NCI-H345 treated with DMSO at 0.1 percent for 48 hours (cell line): ENCODE measurements around the gene PTCH1.
A peak's percentile ranks its signal among the peaks of the same experiment; 100 is the strongest.

Experiments
- DNase-seq: peaks from one replicate; lab custom pipeline; 2025; ENCODE audit not compliant: unreplicated experiment; lab: John Stamatoyannopoulos, UW

PTCH1 gene

DNA sequence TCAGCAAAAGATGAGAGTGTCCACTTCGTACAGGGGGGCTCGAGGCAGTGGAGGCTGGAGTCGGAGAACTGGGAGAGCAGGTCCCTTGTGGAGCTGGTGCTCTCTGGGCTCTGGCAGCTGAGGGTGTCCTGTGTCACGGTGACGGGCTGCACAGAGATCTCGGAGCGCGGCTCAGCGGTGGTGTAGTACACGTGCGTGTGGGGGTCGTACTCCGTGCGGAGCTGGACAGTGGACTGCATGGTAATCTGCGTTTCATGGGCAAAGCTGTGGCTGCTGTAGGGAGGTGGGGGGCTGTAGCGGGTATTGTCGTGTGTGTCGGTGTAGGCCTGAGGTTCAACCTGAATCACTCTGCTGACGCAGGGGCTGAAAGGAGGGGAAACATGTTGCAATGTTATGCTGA, 48.0 kb downstream of the PTCH1 start:
- DNase-seq: no peak

DNA sequence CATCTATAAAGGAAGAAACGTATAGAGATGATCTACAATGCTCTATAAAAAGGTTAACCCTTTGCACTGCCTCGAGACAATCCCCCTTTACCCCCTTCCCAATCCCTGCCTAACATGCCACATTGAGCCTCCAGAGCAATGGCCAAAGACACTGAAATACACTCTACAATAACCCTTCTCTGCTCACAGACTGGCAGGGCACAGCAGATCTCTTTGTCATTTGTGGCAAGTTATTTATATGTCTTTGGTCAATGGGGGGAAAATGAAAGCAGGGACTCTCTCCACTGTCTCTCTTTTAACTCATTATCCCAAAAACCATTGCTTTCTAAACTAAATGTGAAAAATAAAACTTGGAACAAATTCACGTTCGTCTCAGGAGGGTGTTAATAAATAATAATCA, 51.7 kb downstream of the PTCH1 start:
- no peak for DNase-seq

DNA sequence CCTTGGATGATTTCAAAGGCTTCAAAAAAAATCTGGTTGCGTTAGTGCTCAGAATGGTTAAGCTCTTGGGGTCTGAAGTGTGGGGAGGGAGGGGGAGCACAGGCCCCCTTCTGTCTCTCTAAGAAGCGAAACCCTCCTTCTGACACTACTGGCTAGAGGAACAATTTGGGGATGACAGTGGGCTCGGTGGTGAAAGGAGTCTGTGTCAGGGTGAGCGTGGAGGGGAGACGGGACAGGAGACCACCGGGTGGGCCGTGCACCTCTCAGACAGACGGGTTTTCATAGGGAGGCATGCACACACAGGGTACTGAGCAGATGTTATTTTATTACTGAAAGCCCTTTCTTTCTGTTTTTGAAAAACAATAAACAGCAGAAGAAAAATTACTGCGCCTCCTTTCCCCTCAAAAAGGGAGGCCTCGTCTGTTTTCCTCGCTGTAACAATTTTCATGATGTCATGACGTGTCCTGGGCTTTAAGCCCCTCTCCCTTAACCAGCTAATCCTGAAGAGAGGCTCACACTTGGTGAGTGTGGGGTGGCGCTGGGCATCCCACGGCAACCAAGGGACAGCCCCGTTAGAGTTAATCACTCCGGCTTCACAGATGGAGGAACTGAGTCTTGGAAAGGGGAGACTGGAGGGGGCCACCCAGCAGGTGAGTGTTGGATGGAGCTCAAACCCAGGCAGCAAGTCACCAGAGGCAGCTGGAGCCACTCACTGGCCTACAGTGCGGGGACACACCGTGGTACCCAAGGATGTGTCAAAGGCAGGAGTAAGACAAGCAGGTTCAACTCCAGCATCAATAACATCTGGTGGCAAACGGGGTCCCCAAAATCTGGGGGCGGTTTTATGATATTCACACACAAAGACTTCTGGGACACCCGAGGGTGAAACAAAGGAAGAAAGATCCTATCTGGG, 53.4 kb downstream of the PTCH1 start:
- no peak for DNase-seq

DNA sequence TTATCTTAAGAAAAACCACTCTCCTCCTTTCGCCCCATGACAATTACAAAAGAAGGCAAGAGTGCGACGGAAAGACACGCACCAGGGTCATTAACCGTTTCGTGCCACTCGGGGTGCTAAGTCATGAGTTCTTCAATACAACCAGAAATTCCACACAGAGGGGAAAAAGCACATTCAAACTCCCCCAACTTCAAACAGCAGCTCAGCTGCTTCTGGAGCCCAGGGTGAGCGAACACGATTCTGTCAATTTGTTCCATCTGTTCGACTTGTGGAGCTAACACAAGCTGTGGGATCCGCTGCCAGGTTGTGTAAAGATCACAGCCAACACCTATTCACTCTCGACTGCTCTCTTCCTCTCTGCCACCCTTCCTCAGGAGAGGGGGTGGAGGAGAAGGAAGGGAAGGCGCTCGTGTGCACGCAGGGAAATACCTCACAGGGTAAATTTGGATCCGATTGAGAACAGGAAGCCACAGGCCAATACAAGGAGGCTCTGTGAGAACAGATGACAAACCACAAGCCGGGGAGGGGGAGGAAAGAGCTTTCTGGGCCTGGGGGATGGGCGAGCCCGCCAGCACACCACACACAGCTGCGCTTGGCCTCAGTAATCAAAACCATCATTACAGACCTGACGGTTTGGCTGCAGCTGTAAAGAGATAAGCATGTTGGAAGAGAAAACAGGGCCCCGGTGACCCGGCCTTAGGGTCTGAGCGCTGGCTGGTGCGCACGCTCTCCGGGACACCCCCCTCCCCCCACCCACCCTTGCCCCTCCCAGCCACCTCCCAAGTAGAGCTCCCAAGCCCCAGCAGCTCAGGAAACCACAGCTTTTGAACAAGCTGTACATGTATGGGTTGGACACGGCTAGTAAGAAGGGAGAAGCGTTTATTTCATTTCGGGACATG, 54.3 kb downstream of the PTCH1 start:
- DNase-seq: no peak

DNA sequence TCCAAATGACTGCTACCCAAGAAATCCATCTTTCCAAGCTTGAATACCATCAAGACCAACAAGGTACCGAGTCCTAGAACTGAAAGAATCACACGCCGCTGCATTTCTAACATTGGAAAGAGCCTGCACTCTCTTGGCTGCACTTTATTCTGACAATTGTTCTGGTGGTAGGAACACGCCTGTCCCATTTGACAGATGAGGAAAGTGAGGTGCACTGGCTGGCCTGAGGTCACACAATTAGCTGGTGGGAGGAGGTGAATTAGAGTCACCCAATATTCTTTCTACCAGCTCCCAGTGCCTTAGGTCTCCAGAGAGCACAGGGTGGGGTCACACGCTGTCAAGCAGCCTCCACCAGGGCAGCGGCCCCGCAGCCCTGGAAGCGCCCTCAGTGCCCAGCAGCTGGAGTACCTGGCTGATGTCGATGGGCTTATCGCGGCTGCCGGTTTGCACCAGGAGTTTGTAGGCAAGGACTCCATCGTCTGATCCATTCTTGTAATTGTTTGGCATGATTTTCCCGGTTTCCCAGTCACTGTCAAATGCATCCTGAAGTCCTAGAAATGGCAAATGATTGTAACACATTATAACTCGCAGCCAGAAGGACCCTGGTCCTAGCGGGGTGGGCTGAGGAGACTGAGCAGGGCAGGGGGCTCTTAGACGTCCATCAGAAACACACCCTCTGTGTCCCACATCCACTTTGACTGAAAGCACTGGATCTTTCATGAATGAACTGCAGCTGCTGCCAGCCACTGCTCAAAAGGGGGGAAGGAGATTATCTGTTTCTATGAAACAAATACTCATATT, 55.1 kb downstream of the PTCH1 start:
- no peak for DNase-seq

DNA sequence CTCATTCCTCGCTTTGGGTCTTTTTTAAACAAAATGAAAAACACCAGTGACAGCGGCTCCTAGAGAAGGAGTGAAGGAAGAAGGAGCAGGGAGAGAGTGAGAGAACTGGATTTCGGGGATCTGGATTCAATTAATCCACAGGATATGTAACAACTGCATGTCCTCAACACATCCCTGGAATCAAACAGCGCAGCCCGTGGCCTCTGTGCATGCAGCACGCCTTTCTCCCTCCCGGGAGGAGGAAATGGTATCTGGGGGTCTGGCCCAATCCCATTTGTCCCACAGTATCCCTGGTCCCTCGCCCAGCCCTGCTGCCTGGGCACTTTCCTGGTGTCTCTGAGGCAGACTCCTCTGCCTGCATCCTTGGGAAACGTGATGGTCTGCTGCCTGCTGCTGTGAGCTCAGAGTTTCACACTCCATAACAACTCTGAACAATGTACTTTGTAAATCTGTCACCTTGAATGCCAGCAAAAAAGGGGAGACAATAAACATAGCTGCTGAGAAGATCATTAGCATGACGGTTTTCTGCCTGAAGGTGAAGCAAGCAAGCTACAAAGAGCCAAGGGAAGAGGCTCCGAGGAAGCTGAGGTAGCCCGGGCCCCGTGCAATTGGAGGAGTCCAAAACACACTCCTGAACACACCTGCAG, 56.1 kb downstream of the PTCH1 start:
- DNase-seq: no peak

DNA sequence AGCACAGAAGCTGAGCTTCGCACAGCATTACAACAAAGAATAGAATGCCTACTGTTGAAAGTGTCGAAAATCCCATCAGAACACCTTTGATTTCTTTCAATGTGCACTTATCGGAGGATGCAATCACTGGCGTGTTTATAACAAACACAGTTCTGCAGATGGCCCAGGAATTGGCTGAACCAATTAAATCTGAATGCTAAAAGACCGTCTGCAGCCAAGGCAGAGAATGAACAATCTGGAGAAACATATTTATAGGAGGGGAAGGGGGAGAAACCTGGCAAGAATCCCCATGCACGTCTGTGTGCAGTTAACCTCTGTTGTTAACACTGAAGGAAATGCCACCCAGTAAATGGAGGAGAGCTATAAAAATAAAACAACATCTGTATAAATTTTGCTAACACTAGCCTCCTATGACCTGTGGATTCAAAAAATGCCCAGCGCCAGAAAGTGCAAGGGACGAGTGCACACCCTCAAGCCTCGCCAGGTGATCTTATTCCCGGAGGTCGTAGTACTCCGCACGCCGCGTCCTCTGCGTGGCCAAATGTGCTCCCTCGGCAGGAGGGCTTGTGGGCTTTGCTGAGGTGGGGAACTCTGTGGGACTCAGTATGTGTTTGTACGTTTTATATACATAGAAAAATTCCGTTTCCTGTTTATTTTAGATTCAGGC, 56.8 kb downstream of the PTCH1 start:
- no peak for DNase-seq

DNA sequence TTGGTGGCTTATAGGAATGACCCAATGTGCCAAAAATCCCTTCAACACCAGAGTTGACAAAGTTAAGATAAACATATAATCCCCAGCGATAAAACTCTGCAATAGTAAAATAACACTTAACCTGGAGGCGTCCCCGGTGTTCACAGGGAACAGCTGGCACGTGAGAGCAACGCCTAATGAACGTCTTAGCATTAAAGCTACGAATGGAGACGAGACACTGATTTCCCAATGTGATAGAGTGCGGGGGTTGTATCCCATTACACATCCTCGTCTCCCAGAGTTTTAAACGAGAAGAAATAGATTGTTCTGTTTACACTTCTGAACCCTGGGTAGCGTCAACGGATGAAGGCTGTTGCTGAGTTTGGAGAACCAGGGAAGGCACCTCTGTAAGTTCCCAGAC, 57.6 kb downstream of the PTCH1 start:
- no peak for DNase-seq

DNA sequence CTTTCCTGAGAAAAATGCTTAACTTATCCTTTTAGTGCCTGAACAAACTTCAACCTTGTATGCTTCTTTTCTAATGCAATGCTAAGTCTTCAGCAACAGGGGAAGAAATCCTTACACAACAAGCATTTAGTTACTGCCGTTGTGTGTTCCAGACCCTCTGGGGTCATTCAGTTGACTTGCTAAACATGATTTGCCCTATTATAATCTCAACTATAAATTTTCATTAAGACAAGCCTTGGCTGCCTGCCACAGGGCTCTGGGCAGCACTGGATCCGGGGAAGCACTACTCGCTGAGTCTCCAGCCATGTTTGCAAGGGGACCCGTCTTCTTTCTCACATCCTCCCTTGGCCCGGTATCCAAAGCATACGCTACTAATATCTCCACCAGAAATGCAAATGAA, 58.1 kb downstream of the PTCH1 start:
- no peak for DNase-seq

DNA sequence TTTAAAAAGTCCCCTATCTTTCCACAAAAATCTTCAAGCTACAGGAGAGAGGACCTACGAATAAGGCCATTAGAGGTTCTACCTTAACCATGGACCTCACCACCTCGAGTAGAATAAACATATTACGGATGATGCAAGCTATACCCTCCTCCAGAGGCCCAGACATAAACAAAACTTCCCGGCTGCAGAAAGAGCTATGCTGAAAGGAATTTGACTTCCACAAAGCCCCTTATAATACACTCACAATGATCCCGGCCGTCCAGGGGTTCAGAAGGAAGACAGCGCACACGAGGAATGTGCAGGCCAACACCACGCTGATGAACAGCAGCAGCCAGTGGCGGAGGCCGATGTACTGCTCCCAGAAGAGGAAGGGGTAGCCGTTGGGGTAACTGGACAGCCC, 59.0 kb downstream of the PTCH1 start:
- DNase-seq: no peak

DNA sequence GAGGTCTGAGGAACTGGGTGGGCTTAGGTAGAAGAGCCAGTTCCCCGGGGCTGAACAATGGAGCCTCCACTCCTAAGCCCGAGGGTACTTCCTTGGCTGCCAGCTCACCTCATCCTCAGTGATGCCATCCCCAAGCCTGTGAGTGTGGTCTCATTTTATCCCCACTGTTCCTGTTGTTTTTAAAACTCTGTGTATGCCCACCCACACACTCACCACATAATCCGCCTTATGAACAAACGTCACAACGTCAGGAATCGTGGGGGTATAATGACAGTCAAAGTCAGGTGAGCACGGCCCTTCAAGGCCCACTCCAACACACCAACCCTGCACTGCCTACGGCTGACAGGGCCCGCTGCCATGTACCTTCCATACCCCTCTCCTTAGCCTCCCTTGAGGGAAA, 61.1 kb downstream of the PTCH1 start:
- DNase-seq: no peak

DNA sequence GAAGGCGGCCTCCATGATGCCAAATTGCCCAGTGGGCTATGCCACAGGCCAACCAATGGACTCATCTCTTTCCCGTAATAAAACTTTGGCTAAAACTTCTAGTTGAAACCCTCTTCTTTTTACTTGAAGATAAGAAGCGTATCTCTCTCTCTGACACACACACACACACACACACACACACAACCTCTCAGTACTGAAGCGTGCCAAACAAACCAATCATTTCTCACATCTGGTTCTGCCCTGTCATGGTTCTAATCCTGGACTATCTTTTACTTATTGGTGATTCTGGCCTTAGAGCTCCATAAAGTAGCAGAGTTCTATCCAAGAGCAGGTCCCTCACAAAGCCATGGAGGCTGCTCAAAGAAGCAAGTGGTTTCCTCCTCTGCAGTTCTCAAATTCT, 64.6 kb downstream of the PTCH1 start:
- no peak for DNase-seq

DNA sequence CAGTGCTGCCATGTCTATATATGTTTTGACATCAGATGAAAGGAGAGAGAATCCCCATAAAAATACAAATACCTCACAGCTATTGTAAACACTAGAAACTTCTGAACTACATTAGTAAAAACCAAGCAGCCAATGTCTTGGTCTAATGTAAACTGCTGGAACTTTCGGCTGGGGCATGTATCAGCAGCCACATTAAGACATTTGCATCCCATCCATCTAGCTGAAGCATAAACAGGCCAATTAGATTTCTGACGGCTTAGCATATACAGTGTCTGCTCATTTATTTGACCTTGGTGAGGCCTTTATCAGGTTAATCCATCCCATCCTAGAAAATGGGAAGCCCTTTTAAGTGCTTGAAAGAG, 65.7 kb downstream of the PTCH1 start:
- no peak for DNase-seq

DNA sequence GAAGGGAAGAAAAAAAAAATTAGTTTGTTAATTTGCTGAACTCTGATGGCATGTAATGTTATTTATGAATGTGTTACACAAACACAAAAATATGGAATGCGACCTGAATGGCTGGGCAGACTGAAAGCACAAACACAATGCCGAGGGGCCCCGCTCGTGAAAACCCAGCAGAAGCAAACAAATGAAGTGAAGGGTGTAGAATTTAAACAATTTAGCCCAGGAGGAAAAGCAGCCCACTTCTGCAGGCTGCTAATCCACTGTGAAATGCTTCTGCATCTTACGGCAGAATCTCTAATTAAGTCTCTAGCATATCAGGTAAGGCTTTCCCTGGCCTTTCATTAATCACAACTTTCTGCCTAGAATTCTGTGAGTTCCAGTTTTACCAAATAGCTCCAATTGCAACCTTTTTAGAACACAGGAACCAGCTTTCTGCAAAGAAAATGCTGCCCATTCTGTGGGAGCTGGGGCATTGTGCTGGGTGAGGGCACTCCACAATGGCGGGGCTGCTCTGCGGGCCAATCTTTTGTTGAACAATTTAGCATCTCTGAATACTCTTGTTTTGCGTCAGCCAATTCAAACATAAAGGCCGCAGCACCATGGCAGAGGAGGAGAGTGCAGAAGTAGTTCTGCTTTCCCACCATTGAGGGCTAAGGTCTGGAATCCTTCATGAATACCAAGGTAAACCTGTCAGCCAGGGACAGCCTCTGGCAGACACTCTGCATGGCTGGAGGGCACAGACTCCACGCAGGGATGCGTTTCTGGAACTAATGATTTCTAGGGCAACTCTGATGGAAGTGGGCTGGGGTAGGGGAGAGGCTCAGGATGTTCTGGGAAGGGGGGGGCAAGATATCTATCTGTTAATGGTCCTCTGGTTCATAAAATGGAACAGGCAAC, 66.4 kb downstream of the PTCH1 start:
- DNase-seq: no peak

DNA sequence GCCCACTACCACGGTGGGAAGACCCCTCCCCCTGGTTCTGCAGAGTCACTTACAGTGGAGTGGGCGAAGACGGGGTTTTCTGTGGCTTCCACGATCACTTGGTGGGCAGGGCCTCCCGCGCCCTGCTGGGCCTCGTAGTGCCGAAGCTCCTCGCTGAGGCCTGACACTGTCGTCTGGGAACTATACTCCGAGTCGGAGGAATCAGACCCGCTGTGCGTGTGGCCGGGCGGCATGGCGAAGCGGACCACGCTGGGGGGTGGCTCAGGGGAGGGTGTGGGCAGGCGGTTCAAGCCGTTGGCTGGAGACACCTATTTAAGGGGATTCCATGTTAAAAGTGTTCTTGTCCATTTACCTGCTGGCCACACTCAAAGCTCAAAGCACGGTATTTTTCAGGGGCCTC, 67.8 kb downstream of the PTCH1 start:
- no peak for DNase-seq

DNA sequence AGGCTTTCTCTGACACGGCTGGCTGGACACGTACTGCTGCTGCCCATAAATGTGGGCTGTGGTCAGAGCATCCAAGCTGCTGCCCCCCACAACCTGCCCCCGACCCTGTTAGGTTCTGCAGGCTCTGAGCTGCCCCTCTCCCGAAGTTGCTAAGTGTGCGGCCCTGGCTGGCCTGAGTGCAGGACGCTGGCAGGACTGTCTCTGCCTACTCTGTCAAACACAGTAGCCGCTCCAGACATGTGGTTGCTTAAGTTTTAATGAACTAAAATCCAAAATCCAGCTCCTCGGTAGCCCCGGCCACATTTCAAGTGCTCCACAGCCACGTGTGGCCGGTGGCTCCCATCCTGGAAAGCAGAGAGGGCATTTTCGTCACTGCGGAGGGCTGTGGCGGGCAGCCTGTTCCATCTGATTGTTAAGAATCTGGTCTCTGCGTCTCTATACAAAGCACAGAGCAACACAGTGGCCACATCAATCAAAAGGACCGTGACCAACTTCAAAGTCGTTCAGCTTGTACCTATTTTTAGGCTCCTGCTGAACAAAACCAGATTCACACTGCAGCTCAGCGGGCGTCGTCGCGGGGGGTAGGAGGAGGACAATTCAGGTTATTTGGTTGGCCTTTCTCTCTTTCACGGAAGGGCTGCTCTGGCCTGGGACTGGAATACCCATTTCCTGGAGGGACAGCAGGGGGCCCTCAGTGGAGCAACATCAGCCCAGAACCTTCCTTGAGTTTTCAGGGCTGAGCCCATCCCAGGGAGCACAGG, 68.9 kb downstream of the PTCH1 start:
- DNase-seq: peak; percentile 4

DNA sequence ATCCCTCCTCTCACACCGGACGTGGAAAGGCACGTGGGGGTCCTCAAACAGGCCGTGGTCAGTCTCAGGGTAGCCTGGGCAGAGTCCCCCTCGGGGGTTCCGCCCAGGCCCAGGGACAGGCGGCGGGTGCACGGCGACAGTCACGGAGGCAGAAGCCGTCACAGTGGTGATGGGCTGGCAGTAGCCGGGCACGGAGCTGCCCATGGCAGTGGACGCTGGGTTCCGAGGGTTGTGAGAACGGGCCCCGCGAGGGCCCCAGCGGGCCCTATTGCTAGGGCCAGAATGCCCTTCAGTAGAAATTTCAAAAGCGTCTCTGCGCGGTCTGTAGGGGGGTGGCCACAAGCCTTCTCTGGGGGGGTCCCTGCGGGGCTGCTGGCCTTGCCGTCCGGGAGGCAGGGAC, 69.8 kb downstream of the PTCH1 start:
- no peak for DNase-seq

DNA sequence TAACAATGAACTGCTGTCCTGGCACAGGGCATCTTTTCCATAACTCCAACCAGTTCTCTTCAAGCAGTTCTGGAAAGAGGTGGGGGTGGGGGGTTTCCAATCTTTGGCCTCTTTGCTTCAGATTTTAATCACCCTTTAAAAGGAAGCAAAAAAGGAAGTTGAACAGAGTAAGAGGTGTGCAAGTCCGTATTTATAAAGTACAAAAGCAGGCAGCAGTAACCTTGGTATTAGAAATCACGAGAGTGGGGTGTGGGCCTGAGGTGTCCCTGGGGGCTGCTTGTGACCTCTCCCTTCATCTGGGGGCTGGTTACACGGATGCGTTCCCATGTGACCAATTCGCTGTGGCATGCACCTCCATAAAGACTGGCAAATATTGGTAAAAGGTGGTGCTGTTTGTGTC, 70.5 kb downstream of the PTCH1 start:
- no peak for DNase-seq

DNA sequence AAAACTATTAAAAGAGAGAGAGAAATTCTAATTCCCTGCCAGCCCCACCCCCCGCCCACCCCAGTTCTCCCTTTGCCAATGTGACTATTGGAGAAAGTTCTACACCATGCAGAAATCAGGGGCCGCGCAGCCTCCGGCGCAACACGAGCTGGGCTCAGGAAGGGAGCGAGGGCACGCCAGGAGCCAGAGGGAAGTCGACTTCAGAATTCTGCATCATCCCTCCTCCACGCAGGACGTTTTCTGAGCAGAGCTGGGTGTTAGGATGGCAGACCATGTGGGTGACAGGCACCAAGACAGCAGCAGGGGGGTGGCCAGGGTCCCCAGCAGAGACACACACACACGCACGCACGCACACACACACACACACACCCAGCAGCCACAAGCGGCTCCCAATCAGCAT, 72.6 kb downstream of the PTCH1 start:
- no peak for DNase-seq
